Vagina (tissue), 2 donors: ENCODE measurements around the gene LIG3. TPM values are rescaled to one million over a fixed set of nuclear protein-coding genes. Genes with fewer than 3 reads are reported as not detected.

ENCODE experiments used
- DNase-seq, 2 donors: peaks; one replicate each; pipeline ENCODE4 v3.0.0-alpha.2; 2017; ENCODE audit errors: extremely low spot score in 2 of 2
- H3K27ac ChIP-seq: fragments of 200-600 bp; sonication (generic); one replicate; pipeline ENCODE4 v1.5.1; 2019
- H3K27me3 ChIP-seq: fragments of 200-600 bp; sonication (generic); one replicate; pipeline ENCODE4 v1.5.1; 2019
- H3K36me3 ChIP-seq, 2 donors: fragments of 200-600 bp; sonication (generic); one replicate each; pipeline ENCODE4 v1.5.1; 2017 to 2019
- H3K4me1 ChIP-seq: fragments of 200-600 bp; sonication (generic); one replicate; pipeline ENCODE4 v1.5.1; 2019
- H3K4me3 ChIP-seq, 2 donors: fragments of 200-600 bp; sonication (generic); 1 replicate in 1 of 2; 2 replicates in 1 of 2; pipeline ENCODE4 v1.5.1; 2016 to 2019
- H3K9me3 ChIP-seq: fragments of 200-600 bp; sonication (generic); one replicate; pipeline ENCODE4 v1.5.1; 2019
- POLR2A ChIP-seq, 2 donors: fragments of 450-650 bp; IDR thresholded peaks; one replicate each; pipeline ENCODE4 v1.6.1; 2017; ENCODE audit warnings: antibody characterized with exemption in 2 of 2, mild to moderate bottlenecking in 2 of 2, moderate library complexity in 2 of 2
- POLR2AphosphoS5 ChIP-seq, 2 donors: sonication (generic); formaldehyde crosslinking; IDR thresholded peaks; one replicate each; pipeline ENCODE4 v1.9.0; 2017; ENCODE audit warnings: antibody characterized with exemption in 2 of 2, mild to moderate bottlenecking in 2 of 2, low read depth in 1 of 2; ENCODE audit not compliant: insufficient read depth in 1 of 2
- intact Hi-C: fragments of 100-400 bp; cut with DNase I; formaldehyde crosslinking; loops from one replicate; pipeline ENCODE4 v1.15.1; 2023
- total RNA-seq: library from RNA; depleted of rRNA; stranded (reverse); fragments of >200 nt; gene quantifications from one replicate; pipeline ENCODE4 v1.2.3, GENCODE V29; 2016
- TF ChIP-seq, protein P1 (sequence below), 3 experiments: fragments of 450-650 bp in 2 of 3; fragments of 200-600 bp in 1 of 3; sonication (generic) in 1 of 3; IDR thresholded peaks; one replicate each; pipeline ENCODE4 v1.5.1; 2017 to 2019; ENCODE audit warnings: antibody characterized with exemption in 3 of 3, mild to moderate bottlenecking in 2 of 3, moderate library complexity in 2 of 3

Gene LIG3
- total RNA-seq, 1 donor from 2014 or later: 30.0 TPM

- no peak for DNase-seq
- Histone ChIP-seq H3K9me3 (no peaks in the 10 kb centered on the region), H3K4me1 (peaks cover 9% of the 10 kb centered on the region), H3K4me3 (no peak overlapping the region), H3K27me3 (no peaks in the 10 kb centered on the region), H3K27ac (no peak overlapping the region), H3K36me3 (no peaks in the 10 kb centered on the region)
- no peak for TF ChIP-seq POLR2AphosphoS5 (IDR thresholded peaks at IDR 0.05; ENCODE audit: insufficient read depth in 1 of 2, low read depth in 1 of 2)
- TF ChIP-seq, protein P1, sequence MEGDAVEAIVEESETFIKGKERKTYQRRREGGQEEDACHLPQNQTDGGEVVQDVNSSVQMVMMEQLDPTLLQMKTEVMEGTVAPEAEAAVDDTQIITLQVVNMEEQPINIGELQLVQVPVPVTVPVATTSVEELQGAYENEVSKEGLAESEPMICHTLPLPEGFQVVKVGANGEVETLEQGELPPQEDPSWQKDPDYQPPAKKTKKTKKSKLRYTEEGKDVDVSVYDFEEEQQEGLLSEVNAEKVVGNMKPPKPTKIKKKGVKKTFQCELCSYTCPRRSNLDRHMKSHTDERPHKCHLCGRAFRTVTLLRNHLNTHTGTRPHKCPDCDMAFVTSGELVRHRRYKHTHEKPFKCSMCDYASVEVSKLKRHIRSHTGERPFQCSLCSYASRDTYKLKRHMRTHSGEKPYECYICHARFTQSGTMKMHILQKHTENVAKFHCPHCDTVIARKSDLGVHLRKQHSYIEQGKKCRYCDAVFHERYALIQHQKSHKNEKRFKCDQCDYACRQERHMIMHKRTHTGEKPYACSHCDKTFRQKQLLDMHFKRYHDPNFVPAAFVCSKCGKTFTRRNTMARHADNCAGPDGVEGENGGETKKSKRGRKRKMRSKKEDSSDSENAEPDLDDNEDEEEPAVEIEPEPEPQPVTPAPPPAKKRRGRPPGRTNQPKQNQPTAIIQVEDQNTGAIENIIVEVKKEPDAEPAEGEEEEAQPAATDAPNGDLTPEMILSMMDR (IDR thresholded peaks at IDR 0.05): no peak
- no peak for TF ChIP-seq POLR2A (IDR thresholded peaks at IDR 0.05)
- intact Hi-C loops: no loop called here
These were observed 5.2 kb upstream of the LIG3 start for GRCh38 chr17:34974794-34975785.

- DNase-seq: no peak
- intact Hi-C loops: no loop called here
- Histone ChIP-seq H3K4me3 (no peak overlapping the region), H3K36me3 (no peaks in the 10 kb centered on the region), H3K9me3 (no peaks in the 10 kb centered on the region), H3K4me1 (peaks cover 33% of the 10 kb centered on the region), H3K27ac (peak overlapping the region; percentile 98), H3K27me3 (no peaks in the 10 kb centered on the region)
- TF ChIP-seq POLR2AphosphoS5 (IDR thresholded peaks at IDR 0.05; ENCODE audit: insufficient read depth in 1 of 2, low read depth in 1 of 2): no peak
- no peak for TF ChIP-seq POLR2A (IDR thresholded peaks at IDR 0.05)
- TF ChIP-seq, protein P1 (IDR thresholded peaks at IDR 0.05): no peak
These were observed 1.2 kb upstream of the LIG3 start for GRCh38 chr17:34979153-34979552.

DNA sequence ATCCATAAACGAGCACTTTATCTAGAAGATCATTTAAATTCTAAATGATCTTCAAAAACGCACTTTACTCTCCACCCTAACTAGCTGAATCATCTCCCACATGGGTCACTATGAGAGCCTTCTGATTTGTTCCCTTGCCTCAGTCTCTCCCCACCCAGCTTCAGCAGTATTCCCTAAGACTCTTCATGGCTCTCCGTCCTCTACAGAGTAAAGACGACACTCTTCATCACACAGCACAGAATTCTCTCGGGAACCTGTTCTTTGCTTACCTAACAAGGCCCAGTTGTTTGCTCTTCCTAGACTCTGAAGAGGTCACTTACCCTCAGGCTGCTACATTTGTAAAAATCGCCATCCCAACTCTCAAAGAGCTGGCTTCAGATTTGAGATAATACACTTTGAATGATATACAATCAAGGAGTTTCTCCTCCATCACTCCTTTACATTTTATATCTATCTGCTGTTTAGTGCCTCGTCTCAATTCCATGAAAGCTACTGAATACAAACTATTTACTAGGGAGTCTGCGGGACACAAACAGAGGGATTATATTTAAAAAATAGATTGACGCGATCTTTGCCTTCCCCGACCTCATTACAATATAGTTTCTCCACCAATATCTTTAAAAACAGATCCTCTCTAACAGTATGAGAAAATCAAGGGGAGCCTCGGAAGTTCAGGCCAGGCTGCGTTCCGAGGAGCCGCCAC lies 511 bp upstream of the LIG3 start:
- DNase-seq: no peak
- Histone ChIP-seq H3K4me3 (peak overlapping the region; percentile 85 to 95), H3K4me1 (peaks cover 33% of the 10 kb centered on the region), H3K27me3 (no peaks in the 10 kb centered on the region), H3K9me3 (no peaks in the 10 kb centered on the region), H3K36me3 (no peaks in the 10 kb centered on the region), H3K27ac (peak overlapping the region; percentile 98)
- TF ChIP-seq POLR2A (IDR thresholded peaks at IDR 0.05) (no peak), POLR2AphosphoS5 (IDR thresholded peaks at IDR 0.05; ENCODE audit: insufficient read depth in 1 of 2, low read depth in 1 of 2) (no peak)
- TF ChIP-seq, protein P1 (IDR thresholded peaks at IDR 0.05): no peak
- intact Hi-C loops: no loop called here

DNA sequence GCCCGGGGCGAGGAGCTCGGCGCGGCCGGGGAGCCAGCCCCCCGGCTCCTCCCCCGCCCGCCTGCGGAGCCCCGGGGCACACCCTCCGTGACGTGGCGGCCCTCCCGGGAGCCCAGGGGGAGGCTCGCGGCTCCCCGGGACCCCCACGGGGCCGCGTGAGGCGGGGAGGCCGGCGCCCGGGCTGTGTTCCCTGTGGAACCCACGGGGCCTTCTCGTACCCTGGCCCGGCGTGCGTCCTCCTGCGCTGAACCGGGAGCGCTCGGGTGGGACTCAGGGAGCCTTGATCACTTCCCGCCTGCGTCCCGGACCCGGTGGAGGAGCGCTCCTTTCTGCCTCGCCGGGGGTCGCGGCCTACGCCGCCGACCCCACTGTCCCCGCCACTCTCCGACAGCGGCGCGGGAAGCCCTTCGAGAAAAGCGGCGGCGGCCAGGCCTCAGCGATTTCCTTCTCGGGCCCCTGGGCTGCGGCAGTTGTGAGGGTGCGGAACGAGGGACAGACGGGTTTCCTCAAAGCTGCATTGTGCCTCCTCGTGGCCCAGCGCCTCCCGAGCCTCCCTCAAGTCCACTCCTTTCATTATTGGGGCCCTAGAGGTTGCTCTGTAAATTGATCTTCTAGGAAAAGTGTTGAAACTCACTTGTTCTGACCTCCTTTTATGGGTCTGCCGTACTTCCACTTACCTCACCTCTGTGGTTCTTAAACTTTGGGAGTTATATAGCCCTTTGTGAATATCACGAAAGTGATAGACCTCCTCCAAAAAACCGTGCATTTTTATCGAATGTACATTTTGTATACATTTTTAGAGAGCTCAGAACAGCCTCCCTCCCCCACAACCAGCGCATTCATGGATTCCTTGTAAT lies 597 bp downstream of the LIG3 start:
- peak overlapping the region; percentile 98 for H3K27ac ChIP-seq
- no peaks in the 10 kb centered on the region for H3K9me3 ChIP-seq
- DNase-seq: no peak
- intact Hi-C loops: no loop called here
- H3K27me3 ChIP-seq: no peaks in the 10 kb centered on the region
- H3K4me3 ChIP-seq: peak overlapping the region; percentile 85 to 95
- peaks cover 0 to 3% of the 10 kb centered on the region in 2 donors for H3K36me3 ChIP-seq
- TF ChIP-seq, protein P1 (IDR thresholded peaks at IDR 0.05): no peak
- TF ChIP-seq POLR2A (IDR thresholded peaks at IDR 0.05) (peak in 1 of 2 donors; percentile 2), POLR2AphosphoS5 (IDR thresholded peaks at IDR 0.05; ENCODE audit: insufficient read depth in 1 of 2, low read depth in 1 of 2) (peak in 1 of 2 donors; percentile 66)
- peaks cover 33% of the 10 kb centered on the region for H3K4me1 ChIP-seq
